ENCODE data around the gene NFIB.

NFIB gene

DNA sequence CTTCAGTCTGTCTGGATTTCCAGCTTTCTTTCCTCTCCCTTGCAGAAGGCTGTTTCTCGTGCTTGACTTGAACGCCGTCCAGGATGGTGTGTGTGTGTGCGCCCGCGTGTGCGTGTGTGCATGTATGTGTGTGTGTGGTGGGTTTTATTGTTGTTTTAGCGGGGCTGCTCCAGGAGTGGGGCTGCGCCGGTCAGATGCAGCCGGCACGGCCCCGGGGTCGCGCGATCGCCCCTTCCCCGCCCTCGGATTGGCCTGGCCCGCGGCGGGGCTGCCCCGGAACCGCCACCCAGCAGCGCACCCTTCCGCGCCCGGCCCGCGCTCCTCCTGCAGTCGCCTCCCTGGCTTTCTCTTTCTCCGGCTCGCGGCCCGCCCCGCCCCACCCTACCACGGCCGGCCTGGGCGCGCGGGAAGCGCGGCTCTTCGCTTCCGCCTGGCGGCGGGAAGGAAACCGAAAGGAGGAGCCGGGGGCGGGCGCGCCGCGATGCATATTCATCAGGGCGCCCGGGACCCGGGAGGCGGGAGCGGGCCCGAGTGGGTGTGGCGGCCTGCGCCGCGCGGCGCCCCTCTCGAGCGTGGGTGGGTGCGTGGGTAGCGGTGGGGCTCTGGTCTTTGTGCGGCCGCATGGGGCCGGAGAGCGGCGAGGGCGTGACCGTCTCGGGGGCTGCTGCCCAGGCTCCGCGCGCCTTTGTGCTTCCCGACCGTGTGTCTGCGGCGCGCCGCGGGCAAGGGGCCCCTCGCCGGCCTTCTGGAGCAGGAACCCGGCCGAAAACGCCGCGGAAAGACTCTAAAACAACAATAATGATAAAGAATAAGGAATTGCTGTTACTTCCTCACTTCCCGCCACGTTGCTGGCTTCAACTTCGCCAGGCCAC is 8.5 kb upstream of the NFIB start:
- intact Hi-C loops (cut with DNase I): loop anchor here (2.0 kb wide), 2 partner anchors 20 to 30 kb away; no protein-coding TSS in a partner anchor
- peak; percentile 83 to 98 (median 86) for DNase-seq

DNA sequence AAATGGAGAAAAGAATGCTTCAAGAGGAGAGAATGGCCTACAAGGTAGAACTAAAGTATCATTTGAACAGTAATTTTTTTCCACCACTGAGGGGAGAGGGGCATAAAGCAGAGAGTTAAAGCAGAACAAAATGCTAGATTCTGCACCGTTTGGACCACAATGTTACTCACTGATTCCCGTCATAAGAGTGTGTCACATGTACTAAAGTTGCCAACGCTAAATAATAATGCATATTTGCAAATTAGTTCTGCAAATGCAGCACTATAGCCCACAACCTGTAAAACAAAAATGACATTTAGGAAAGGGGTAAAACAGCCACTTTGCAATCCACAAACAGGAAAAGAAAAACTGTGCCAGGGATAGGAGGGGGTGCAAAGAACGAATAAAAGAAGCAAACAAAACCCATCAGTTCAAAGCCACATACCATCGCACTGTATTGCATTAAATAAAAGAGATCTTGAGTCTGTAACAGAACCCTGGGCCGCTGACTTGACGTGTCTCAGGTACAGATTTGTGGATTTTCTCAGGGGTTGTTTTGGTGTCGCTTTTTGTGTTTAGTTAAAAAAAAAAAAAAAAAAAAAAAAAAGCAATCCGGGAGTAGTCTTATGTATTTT is 7.7 kb upstream of the NFIB start:
- DNase-seq: no peak
- intact Hi-C loops (cut with DNase I): loop anchor here (2.0 kb wide), 2 partner anchors 21 to 31 kb away; no protein-coding TSS in a partner anchor

DNA sequence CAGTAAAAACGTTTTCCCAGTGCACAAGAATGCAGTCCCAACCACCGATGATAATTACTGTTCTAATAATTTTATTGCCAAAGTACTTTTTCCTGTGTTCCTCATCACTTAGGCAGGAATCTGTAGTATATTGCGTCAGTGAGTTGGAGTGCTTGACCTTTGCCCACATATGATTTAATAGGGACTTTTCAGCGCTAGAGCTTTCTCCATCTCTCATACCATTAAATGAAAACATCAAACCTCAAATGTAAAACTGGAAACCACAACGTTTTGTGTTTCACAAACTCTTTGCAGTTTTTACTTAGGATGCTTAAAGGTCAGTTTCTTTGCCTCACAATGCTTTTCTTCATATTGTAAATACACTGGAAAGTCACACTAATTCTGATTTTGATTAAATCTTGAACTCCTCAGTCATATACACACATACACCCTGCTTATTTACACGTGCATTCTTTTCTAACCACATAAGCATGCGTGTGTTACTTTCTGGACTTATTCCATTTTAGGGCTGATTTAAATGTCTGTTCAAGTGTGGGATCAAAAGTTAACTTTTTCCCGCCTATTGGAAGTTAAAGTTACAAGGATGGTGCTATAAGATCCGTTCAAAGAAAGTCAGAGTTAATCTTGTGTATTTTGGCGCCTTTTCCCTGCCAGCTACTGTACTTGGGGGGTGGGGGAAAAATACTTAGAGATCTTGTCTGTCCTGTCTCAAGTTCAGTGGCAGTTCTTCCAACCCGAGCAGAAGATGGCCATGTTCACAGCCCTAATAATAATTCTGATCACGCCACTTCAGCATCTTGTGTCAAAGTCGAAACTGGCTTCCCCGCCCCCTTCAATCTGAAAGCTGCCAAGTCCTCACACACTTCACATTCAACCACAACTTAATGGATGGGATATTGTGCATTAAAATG is 6.6 kb upstream of the NFIB start:
- intact Hi-C loops (cut with DNase I): no loop called here
- DNase-seq: peak in 4 of 10 donors; percentile 34 to 81 (median 54)

DNA sequence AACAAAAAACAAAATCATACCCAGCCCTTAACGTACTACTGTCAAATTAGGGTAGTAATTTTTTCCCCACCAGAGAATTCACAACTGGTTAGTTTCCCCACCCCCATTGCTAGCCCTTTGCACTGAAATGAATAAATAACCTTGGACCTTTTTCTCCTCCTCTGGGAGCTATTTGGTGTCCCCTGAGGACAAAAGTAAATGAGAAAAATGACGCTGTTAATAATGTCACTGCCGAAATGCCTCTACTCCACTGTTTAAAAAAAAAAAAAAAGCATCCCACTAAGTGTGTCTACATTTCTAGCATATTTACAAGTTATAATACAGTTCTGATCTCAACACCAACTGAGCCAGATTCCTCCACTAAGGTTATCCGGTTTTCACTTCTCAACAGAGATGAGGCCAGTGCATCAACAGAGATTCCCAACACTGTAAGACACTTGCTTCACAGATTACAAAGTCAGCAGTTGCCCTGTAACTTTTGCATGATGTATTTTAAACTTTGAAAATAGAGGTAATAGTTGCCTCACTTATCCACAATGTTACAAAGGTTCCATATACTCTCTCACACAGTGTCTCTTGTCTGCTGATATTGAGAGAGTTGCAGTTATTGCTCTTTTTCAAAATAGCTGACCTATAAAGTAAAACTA is 5.1 kb upstream of the NFIB start:
- DNase-seq: no peak
- intact Hi-C loops (cut with DNase I): no loop called here

DNA sequence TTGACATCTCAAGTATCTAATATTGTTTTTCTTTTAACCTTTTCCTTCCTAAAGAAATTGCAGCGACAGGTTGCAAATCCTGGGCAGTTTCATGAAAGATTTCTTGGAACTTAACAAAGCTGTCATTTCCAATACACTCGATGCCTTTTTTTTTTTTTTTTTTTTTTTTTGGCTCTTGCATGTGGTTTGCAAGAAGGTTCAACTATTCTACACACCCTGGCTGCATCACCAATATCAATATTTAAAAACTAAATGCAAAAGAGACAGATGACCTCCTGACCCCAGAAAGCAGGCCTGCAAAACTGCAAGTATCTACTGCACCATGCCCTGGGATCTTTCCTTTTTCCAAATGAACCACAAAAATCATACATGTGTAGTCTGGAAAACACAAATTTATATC is 4.4 kb upstream of the NFIB start:
- intact Hi-C loops (cut with DNase I): no loop called here
- no peak for DNase-seq

DNA sequence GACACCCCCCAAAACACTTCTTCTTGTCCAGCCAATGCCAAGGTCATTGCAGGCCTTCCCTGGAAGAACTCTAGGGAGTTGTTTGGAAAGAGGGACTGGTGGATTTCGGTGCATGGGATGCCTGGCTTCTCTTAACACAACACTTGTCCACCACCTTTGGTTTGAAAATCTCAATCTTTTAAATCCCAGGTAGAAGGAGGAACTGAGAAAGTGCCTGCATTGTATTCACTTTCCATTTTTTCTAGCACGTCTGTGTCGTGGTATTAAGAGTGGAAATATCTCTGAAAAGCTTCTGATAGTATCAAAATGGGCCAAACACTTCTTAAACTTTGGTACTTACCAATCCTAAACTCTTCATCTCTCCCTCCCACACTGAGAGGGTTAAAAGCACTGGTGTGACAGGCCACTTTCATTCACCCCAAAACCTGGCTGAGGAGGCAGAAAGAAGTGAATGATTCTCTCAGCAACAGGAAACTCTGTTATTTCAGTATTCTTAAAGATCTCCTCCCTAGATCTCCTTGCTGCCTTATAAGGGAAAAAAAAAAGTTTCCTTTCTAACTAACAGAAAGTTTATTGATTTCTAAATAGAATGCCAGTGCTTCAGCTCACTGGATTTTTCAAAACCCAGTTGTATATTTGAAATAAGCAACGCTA is 3.9 kb upstream of the NFIB start:
- intact Hi-C loops (cut with DNase I): no loop called here
- no peak for DNase-seq

DNA sequence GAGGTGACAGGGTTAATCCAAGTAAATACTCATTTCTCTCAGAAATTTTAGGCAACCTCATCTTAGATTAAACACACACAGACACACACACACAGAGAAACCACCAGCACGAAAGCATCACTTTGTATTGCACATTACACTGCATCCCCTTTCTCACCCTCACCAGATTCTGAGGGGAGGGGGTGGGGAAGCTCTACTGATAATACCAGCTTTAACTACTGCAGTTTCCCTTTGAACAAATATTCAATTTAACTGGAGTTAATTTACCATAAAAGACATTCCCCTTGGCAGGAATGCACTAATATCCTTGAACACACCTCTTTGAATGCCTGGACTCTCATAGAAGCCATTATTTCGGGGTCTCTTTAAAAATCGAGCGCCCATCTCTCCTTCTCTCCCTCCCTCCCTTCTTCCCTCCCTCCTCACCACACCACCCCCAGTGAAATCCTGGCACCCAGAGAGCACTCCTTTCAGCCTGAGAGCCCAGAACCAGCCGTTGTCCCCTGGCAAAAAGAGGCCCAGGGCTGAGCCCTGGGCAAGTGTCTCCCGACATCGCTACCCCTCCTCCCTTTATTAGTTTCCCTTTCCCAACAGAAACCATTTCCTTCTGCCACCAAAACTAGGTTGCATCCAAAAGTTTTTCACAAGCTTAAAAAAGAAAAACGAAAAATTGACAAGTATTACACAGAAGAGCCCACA is 2.8 kb upstream of the NFIB start:
- intact Hi-C loops (cut with DNase I): no loop called here
- peak in 4 of 10 donors; percentile 40 to 70 (median 54) for DNase-seq

DNA sequence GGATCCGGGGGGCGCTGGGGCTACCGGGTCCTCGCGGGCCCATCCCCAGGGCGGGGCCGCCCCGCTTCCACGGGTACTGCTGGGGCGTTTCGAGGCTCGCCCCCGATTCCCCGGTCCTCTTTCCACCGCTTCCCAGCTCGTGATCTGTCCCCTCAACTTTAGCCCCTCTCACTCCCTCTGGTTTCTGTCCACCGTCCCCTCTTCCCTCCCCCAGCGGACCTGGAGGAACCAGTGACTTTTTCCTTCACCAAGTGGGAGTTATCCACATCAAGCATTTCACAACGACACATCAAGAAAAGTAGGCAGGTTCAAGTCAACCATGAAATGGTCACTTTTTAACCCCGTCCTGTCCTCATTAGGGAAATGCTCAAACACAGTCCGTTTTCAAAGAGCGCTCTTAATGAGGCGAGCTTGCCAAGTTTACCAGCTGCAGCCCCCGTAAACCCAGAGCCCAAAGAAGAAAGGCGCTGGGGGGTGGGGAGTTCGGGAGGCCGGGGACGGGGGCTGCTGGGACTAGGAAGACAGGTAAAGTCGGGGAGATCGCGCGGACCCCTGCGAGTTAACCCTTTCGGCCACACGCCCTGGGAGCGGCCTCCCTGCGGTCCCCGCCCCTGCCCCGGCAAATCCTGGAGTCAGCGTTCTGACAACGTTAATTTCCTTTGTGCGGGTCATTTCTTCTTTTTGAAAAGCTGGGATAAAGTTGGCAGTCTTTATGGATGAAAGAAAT is 2.1 kb upstream of the NFIB start:
- peak in 4 of 10 donors; percentile 23 to 80 (median 76) for DNase-seq
- intact Hi-C loops (cut with DNase I): no loop called here

DNA sequence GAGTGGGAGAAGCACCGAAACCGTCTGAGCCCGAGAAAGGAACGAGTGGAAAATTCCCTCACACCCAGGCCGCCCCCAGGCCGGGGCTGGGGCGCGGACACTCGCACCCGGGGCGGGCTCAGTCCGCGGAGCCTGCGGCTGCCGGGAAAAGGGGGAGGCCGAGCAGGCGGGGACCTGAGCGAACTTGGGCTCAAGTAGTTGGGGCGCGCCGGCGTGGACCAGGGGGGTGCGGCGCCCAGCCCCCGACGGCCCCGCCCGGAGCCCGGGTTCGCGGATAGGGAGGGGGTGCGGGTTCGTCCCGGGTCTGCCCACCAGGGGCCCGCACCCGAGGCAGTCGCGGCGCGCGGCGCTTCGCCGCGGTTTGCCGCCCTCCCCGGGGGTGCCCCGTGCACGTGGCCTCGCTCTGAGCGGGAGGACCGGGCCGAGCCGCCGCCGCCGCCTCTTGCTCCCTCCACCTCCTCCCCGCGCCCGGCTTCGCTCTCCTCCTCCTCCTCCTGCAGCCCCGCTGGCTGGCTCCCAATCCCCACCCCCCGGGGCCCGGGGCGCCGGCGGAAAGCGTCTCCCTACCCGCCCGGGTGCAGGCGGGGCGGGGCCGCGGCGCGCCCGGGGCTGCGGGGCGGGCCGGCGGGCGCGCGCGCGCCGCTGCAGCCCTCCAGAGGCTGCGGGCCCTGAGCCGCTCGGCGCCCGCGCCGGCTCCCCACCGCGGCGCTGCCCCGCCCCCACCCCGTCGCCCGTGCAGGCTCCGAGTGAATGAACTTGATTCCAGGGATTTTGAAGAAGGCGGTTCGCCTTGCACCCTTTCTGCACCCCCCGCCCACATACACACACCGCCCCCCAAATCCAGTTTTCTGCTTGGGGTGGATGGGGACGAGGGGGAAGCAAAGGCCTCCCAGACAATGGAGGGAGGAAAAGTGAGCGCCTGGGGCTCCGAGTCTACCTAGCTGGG is 1.3 kb upstream of the NFIB start:
- peak; percentile 80 to 99 (median 90) for DNase-seq
- intact Hi-C loops (cut with DNase I): loop anchor here (5.0 kb wide), 1 partner anchor 37 kb away; no protein-coding TSS in a partner anchor

DNA sequence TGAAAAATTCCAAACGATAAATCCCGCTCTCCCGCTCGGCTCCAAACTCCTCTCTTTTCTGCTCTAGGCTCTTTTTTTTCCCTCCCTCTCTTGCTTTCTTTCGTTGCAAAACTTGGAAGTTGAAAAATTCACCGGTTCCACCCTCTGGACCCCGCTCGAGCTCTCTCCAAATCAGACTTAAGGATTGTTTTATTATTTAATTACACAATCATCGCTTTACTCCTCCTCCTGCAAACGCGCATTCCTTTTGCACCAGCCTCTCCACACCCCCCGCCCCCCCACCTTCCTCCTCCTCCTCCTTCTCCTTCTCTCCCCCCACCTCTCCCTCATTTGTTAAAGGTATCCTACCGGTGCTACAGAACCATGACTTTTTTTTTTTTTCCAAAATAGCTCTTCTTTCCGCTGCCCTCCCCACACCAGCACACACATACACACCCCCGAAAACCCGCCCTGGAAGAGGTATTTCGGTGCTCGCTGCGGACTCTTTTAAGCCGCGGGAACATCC is 535 bp upstream of the NFIB start:
- intact Hi-C loops (cut with DNase I): loop anchor here (5.0 kb wide), 1 partner anchor 38 kb away; no protein-coding TSS in a partner anchor
- DNase-seq: peak in 7 of 10 donors; percentile 23 to 78 (median 36)

DNA sequence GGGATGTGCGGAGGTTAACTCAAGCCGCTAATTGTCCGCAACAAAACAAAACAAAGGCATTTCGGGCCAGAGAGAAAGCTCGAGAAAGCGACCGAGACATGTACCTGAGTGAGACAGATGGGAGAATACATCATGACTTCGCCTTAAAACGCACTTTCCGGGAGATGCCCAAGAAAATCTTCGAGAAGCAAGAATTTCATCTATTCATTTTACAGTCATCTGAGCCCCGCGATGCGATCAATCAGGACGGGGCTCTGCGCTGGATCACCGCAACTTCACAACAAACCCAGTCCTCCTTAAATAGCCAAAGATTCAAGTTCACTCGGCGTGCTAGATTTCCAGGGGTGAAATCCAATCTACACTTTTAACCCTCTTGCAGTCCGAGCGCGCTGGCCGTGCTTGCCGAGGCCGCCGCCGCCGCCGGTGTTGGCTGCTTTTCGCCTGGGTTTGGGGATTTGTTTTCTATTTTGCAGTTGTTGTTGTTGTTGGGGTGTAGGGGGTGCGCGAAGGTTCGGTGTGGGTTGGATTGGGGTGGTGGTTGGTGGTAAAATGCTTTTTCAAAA is 482 bp downstream of the NFIB start:
- DNase-seq: peak in 2 of 10 donors; percentile 36 to 83
- intact Hi-C loops (cut with DNase I): loop anchor here (5.0 kb wide), 1 partner anchor 39 kb away; no protein-coding TSS in a partner anchor

DNA sequence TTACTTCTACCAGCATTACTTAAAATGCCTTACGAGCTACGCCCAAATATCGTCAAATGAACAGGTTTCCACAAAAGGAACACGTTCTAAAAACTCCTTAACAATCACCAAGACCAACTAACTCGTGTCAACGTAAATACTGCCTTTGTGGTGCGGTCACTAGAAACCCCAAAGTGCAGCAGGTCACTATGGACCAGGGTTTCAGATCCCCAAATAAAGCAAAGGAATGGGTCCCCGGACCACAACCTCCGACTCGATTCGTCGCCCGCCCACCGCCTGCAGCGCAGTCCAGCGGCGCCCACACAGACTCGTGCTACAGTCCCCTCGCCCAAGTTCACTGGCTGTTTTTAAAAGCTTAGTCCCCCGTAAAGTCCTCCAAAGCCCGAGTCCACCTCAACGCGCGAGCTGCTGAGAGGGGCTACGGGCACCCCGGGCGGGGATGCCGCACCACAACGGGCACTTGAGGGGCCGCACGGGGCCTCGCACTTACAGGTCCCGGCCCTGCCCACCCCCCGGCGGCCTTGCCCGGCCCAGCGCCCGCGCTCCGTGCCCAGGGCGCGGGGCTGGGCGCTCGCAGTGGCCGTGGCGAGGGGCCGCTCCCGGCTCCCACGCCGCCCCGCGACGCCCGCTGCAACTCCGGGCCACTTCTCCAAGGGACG is 1.1 kb downstream of the NFIB start:
- DNase-seq: peak in 3 of 10 donors; percentile 54 to 87 (median 77)
- intact Hi-C loops (cut with DNase I): loop anchor here (5.0 kb wide), 1 partner anchor 39 kb away; no protein-coding TSS in a partner anchor

DNA sequence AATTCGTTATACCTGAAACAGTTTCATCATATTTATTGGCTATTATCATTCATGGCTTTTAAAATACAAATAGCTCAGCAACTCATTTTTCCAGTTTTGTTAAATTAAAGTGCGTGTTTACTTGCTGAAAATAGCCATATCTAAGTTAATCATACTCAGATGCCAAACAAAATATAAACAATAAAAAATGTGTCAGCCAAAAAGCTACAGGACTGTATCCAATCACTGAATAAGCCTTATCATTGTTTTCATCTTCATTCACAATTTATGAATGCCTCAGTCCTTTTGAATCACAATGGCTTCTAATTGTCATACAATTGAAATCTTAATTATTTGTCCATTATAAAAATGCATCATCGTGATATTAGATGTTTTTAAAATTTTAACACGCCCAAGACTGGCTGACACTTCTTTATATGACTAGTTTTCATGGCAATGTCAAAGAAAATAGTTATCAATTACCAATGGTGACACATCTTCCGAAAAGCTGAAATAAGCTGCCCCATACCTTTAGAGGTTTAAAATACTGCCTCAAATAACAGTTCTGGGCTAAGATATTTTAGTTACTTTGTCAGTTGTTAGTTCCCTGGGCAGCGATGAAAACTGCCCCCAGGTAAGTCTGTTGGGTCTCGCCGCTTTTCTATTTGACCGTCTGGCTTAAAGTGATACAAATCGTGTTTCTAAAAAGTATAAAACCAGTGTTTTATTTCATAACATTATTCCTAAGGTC is 1.8 kb downstream of the NFIB start:
- intact Hi-C loops (cut with DNase I): loop anchor here (5.0 kb wide), 1 partner anchor 40 kb away; no protein-coding TSS in a partner anchor
- no peak for DNase-seq

DNA sequence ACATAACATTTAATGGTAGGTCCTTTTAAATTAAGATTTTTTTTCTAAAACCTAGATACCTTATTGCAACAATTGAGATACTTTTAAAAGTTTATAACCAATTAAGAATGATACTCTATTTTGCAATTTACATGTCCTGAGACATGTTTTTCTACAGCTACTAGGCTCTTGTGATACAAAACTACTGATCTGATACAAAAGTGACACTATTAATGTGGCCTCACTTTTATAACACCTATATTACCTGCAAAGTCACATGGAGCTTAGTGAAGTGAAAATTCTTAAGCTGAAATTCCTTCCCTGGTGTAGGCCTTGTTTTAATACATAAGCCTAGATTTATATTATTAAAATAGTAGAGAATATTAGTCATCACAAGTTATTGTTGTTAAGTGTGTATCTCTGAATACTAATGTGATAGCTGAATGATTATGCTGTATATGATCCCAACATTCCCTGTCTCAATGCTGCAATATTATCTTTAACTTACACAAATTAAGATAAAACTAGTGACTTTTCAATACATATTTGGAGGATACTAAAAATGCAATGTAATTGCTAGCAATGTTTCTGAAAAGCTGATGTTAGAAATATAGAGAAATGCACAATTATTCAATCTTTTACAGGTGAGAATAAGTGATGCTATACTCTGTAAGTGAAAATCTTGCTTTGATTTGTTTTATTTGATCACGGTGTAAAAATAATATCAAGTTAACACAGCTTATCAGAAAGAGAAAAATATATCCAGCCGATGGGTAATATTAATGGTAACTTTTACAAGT is 2.6 kb downstream of the NFIB start:
- DNase-seq: no peak
- intact Hi-C loops (cut with DNase I): loop anchor here (5.0 kb wide), 1 partner anchor 41 kb away; no protein-coding TSS in a partner anchor

Data from posterior cingulate gyrus (tissue), 11 donors.